KMS-11 (cell line): Measurements from ENCODE around the gene CCDC183.

Experiments used
- H2AFZ ChIP-seq: fragments of 200-600 bp; sonication (generic); 2 replicates; pipeline ENCODE4 v1.6.1; 2016; ENCODE audit warnings: antibody characterized with exemption, mixed run types, low read depth
- H3K27ac ChIP-seq: fragments of 200-600 bp; sonication (generic); 2 replicates; pipeline ENCODE4 v1.6.1; 2016; ENCODE audit warnings: mild to moderate bottlenecking, mixed run types
- H3K27me3 ChIP-seq: fragments of 200-600 bp; sonication (generic); 2 replicates; pipeline ENCODE4 v1.6.1; 2017; ENCODE audit warnings: mild to moderate bottlenecking, low read depth, mixed run types, moderate library complexity; ENCODE audit not compliant: insufficient read depth
- H3K36me3 ChIP-seq: fragments of 200-600 bp; sonication (generic); 2 replicates; pipeline ENCODE4 v1.6.1; 2017; ENCODE audit warnings: mild to moderate bottlenecking, mixed run types; ENCODE audit not compliant: insufficient read depth
- H3K4me1 ChIP-seq: fragments of 200-600 bp; sonication (generic); 2 replicates; pipeline ENCODE4 v1.6.1; 2016; ENCODE audit warnings: mild to moderate bottlenecking, low read depth, mixed run types; ENCODE audit not compliant: poor library complexity, severe bottlenecking
- H3K4me2 ChIP-seq: fragments of 200-600 bp; sonication (generic); 2 replicates; pipeline ENCODE4 v1.7.0; 2016; ENCODE audit warnings: mild to moderate bottlenecking, mixed run types
- H3K4me3 ChIP-seq: fragments of 200-600 bp; sonication (generic); IDR thresholded peaks from 2 replicates; pipeline ENCODE4 v1.6.1; 2017; ENCODE audit warnings: low read depth, low read length, mixed read lengths; ENCODE audit not compliant: insufficient read depth
- H3K79me2 ChIP-seq: fragments of 200-600 bp; sonication (generic); 2 replicates; pipeline ENCODE4 v1.6.1; 2016; ENCODE audit warnings: low read depth, mixed run types; ENCODE audit not compliant: insufficient read depth
- H3K9ac ChIP-seq: fragments of 200-600 bp; sonication (generic); 2 replicates; pipeline ENCODE4 v1.6.1; 2016; ENCODE audit warnings: mild to moderate bottlenecking, mixed run types
- H4K20me1 ChIP-seq: fragments of 200-600 bp; sonication (generic); 2 replicates; pipeline ENCODE4 v1.6.1; 2016; ENCODE audit warnings: mild to moderate bottlenecking, mixed run types; ENCODE audit not compliant: insufficient read depth
- TF ChIP-seq, protein P1 (sequence below): fragments of 200-600 bp; sonication (generic); conservative IDR thresholded peaks from 2 replicates; pipeline ENCODE4 v1.6.1; 2017; ENCODE audit warnings: low read depth, mild to moderate bottlenecking, antibody characterized with exemption, low read length, moderate library complexity, mixed read lengths

CCDC183 gene

GRCh38 chr9:136804509-136805206, 8.5 kb downstream of the CCDC183 start:
- H2AFZ ChIP-seq: no peak overlapping the region
- no peak overlapping the region for H3K9ac ChIP-seq
- H3K4me3 ChIP-seq: no peak overlapping the region
- no peak overlapping the region for H3K4me2 ChIP-seq
- H3K27me3 ChIP-seq: no peaks in the 10 kb centered on the region
- peaks cover 16% of the 10 kb centered on the region for H3K79me2 ChIP-seq
- H3K36me3 ChIP-seq: no peaks in the 10 kb centered on the region; the same call in 1 of the 2 replicates
- no peak overlapping the region for H3K27ac ChIP-seq
- TF ChIP-seq, protein P1, sequence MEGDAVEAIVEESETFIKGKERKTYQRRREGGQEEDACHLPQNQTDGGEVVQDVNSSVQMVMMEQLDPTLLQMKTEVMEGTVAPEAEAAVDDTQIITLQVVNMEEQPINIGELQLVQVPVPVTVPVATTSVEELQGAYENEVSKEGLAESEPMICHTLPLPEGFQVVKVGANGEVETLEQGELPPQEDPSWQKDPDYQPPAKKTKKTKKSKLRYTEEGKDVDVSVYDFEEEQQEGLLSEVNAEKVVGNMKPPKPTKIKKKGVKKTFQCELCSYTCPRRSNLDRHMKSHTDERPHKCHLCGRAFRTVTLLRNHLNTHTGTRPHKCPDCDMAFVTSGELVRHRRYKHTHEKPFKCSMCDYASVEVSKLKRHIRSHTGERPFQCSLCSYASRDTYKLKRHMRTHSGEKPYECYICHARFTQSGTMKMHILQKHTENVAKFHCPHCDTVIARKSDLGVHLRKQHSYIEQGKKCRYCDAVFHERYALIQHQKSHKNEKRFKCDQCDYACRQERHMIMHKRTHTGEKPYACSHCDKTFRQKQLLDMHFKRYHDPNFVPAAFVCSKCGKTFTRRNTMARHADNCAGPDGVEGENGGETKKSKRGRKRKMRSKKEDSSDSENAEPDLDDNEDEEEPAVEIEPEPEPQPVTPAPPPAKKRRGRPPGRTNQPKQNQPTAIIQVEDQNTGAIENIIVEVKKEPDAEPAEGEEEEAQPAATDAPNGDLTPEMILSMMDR: no peak
- H3K4me1 ChIP-seq: peaks cover 41% of the 10 kb centered on the region
- 0 out of 2 replicates have a peak, but pooled peaks cover 1% of the 10 kb centered on the region for H4K20me1 ChIP-seq

DNA sequence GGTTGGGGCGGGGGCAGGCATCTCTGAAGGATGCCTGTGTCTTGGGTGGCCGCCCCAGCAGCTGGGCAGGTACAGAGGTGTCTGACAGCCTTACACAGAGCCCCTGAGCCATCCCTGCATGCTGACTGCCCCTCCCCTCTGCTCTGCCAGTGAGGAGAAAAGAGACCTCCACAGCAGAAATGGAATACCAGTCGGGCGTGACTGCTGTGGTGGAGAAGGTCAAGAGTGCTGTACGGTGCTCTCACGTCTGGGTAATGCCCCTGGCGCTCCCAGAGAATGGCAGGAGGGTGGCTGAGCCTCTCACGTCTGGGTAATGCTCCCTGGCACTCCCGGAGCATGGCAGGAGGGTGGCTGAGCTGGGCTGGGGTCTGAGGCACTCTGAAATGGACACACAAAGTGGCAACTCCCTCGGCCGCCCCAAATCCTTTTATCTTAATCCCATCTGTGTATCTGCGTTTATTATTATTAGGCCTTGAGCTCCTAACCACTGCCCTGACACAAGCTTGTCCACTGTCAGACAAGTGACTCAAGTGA, 9.1 kb downstream of the CCDC183 start:
- no peak overlapping the region for H2AFZ ChIP-seq
- H3K4me3 ChIP-seq: no peak overlapping the region
- H3K4me2 ChIP-seq: no peak overlapping the region
- 0 out of 2 replicates have a peak, but pooled peaks cover 3% of the 10 kb centered on the region for H4K20me1 ChIP-seq
- H3K27me3 ChIP-seq: no peaks in the 10 kb centered on the region
- TF ChIP-seq, protein P1: no peak
- peaks cover 43% of the 10 kb centered on the region for H3K4me1 ChIP-seq
- no peak overlapping the region for H3K9ac ChIP-seq
- peaks cover 22% of the 10 kb centered on the region for H3K79me2 ChIP-seq
- no peaks in the 10 kb centered on the region; the same call in 1 of the 2 replicates for H3K36me3 ChIP-seq
- no peak overlapping the region for H3K27ac ChIP-seq

- Histone ChIP-seq H3K79me2 (peaks cover 30% of the 10 kb centered on the region), H2AFZ (no peak overlapping the region), H4K20me1 (0 out of 2 replicates have a peak, but pooled peaks cover 3% of the 10 kb centered on the region), H3K9ac (no peak overlapping the region), H3K4me2 (no peak overlapping the region), H3K36me3 (no peaks in the 10 kb centered on the region; the same call in 1 of the 2 replicates), H3K4me3 (no peak overlapping the region), H3K27ac (no peak overlapping the region), H3K4me1 (peaks cover 36% of the 10 kb centered on the region), H3K27me3 (no peaks in the 10 kb centered on the region)
- TF ChIP-seq, protein P1: no peak
These were observed 9.9 kb downstream of the CCDC183 start for GRCh38 chr9:136806067-136806466.

DNA sequence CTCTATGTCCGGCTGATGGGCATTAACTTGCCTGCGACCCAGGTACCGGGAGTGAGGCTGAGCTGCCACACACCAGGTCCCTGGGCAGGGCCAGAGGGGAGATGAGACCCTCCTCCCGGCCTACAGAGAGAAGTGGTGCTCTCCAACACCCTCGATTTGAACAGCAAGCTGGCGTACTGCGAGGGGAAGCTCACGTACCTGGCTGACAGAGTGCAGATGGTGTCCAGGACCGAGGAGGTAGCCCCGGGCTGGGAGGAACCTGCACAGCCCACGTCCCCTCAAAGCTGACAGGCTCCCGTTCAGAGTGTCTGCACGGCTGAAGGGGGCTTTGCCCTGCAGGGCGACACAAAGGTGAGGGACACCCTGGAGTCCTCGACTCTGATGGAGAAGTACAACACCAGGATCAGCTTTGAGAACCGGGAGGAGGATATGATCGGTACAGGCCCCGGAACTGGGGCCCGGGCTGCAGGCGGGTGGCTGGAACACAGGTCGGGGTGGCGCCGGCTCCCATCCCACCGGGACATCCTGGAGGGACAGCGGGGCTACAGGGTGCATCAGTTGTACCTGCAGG, 10.6 kb downstream of the CCDC183 start:
- TF ChIP-seq, protein P1: no peak
- Histone ChIP-seq H3K9ac (peak overlapping the region; percentile 57; the same call in 1 of the 2 replicates), H3K4me1 (peaks cover 31% of the 10 kb centered on the region), H3K4me3 (no peak overlapping the region), H3K79me2 (peaks cover 35% of the 10 kb centered on the region), H3K36me3 (no peaks in the 10 kb centered on the region; the same call in 1 of the 2 replicates), H3K4me2 (peak overlapping the region; percentile 67), H3K27me3 (no peaks in the 10 kb centered on the region), H4K20me1 (0 out of 2 replicates have a peak, but pooled peaks cover 3% of the 10 kb centered on the region), H2AFZ (peak overlapping the region; percentile 86; the same call in 1 of the 2 replicates), H3K27ac (peak overlapping the region; percentile 55; the same call in 1 of the 2 replicates)
